ENCODE data around the gene MAGI1. TPM values are rescaled to one million over a fixed set of nuclear protein-coding genes. Genes with fewer than 3 reads are reported as not detected.

Gene MAGI1
- polyA plus RNA-seq, 3 donors, result 27.7 to 37.9 (median 33.4) TPM

GRCh38 chr3:65595222-65596028 is 443.3 kb downstream of the MAGI1 start:
- no peak for DNase-seq

- no peak for DNase-seq
Measured at GRCh38 chr3:65593780-65594752, 444.7 kb downstream of the MAGI1 start.

GRCh38 chr3:65591313-65591712 is 447.4 kb downstream of the MAGI1 start:
- no peak for DNase-seq

GRCh38 chr3:65588884-65589283 is 449.8 kb downstream of the MAGI1 start:
- no peak for DNase-seq

GRCh38 chr3:65587650-65588439 is 450.9 kb downstream of the MAGI1 start:
- DNase-seq, result no peak

GRCh38 chr3:65584913-65585312 is 453.8 kb downstream of the MAGI1 start:
- DNase-seq, result no peak

- no peak for DNase-seq
Measured at GRCh38 chr3:65584002-65584401, 454.7 kb downstream of the MAGI1 start.

GRCh38 chr3:65583188-65583587 is 455.5 kb downstream of the MAGI1 start:
- no peak for DNase-seq

GRCh38 chr3:65582012-65582717 is 456.6 kb downstream of the MAGI1 start:
- DNase-seq, result no peak

- no peak for DNase-seq
Measured at GRCh38 chr3:65581313-65581712, 457.4 kb downstream of the MAGI1 start.

GRCh38 chr3:65578861-65579260 is 459.9 kb downstream of the MAGI1 start:
- DNase-seq, result no peak

- DNase-seq, result no peak
Measured at GRCh38 chr3:65577843-65578430, 460.8 kb downstream of the MAGI1 start.

- no peak for DNase-seq
Measured at GRCh38 chr3:65576966-65577365, 461.8 kb downstream of the MAGI1 start.

GRCh38 chr3:65576228-65576627 is 462.5 kb downstream of the MAGI1 start:
- DNase-seq, result no peak

GRCh38 chr3:65575376-65575840 is 463.3 kb downstream of the MAGI1 start:
- DNase-seq, result no peak

GRCh38 chr3:65573548-65574116 is 465.1 kb downstream of the MAGI1 start:
- DNase-seq, result no peak

- no peak for DNase-seq
Measured at GRCh38 chr3:65572175-65572777, 466.4 kb downstream of the MAGI1 start.

GRCh38 chr3:65569845-65570405 is 468.8 kb downstream of the MAGI1 start:
- no peak for DNase-seq

- DNase-seq, result no peak
Measured at GRCh38 chr3:65569129-65569528, 469.6 kb downstream of the MAGI1 start.

GRCh38 chr3:65568497-65568896 is 470.2 kb downstream of the MAGI1 start:
- no peak for DNase-seq

Data from renal pelvis (tissue), 4 donors.